Measurements from ENCODE around the gene MIS18BP1.

MIS18BP1 gene

GRCh38 chr14:45201905-45202304, 51.1 kb downstream of the MIS18BP1 start:
- H3K4me3 ChIP-seq (ENCODE audit: low read depth, low read length) = no peak overlapping the region
- H3K27ac ChIP-seq (ENCODE audit: low read depth, low read length) = no peak overlapping the region
- no peak overlapping the region for H3K9ac ChIP-seq (ENCODE audit: low read depth, low read length)
- peaks cover 63% of the 10 kb centered on the region for H3K36me3 ChIP-seq (ENCODE audit: control insufficient read depth, insufficient read depth, low read length)
- no peaks in the 10 kb centered on the region for H3K9me3 ChIP-seq (ENCODE audit: control insufficient read depth, insufficient read depth, low read length)
- H3K27me3 ChIP-seq (ENCODE audit: control insufficient read depth, insufficient read depth, low read length) = no peaks in the 10 kb centered on the region
- H3K4me1 ChIP-seq (ENCODE audit: control insufficient read depth, insufficient read depth, low read length) = no peaks in the 10 kb centered on the region; the same call in 1 of the 2 replicates

- H3K9ac ChIP-seq (ENCODE audit: low read depth, low read length) = no peak overlapping the region
- H3K9me3 ChIP-seq (ENCODE audit: control insufficient read depth, insufficient read depth, low read length) = no peaks in the 10 kb centered on the region
- peaks cover 42% of the 10 kb centered on the region for H3K36me3 ChIP-seq (ENCODE audit: control insufficient read depth, insufficient read depth, low read length)
- H3K4me3 ChIP-seq (ENCODE audit: low read depth, low read length) = no peak overlapping the region
- no peaks in the 10 kb centered on the region; the same call in 1 of the 2 replicates for H3K4me1 ChIP-seq (ENCODE audit: control insufficient read depth, insufficient read depth, low read length)
- no peaks in the 10 kb centered on the region for H3K27me3 ChIP-seq (ENCODE audit: control insufficient read depth, insufficient read depth, low read length)
- no peak overlapping the region for H3K27ac ChIP-seq (ENCODE audit: low read depth, low read length)
Measured at GRCh38 chr14:45199230-45199629, 53.8 kb downstream of the MIS18BP1 start.

- H3K9me3 ChIP-seq (ENCODE audit: control insufficient read depth, insufficient read depth, low read length) = no peaks in the 10 kb centered on the region
- no peak overlapping the region for H3K27ac ChIP-seq (ENCODE audit: low read depth, low read length)
- H3K4me1 ChIP-seq (ENCODE audit: control insufficient read depth, insufficient read depth, low read length) = no peaks in the 10 kb centered on the region; the same call in 1 of the 2 replicates
- H3K9ac ChIP-seq (ENCODE audit: low read depth, low read length) = no peak overlapping the region
- no peaks in the 10 kb centered on the region for H3K27me3 ChIP-seq (ENCODE audit: control insufficient read depth, insufficient read depth, low read length)
- H3K36me3 ChIP-seq (ENCODE audit: control insufficient read depth, insufficient read depth, low read length) = peaks cover 35% of the 10 kb centered on the region
- H3K4me3 ChIP-seq (ENCODE audit: low read depth, low read length) = no peak overlapping the region
Measured at GRCh38 chr14:45198551-45198950, 54.5 kb downstream of the MIS18BP1 start.

DNA sequence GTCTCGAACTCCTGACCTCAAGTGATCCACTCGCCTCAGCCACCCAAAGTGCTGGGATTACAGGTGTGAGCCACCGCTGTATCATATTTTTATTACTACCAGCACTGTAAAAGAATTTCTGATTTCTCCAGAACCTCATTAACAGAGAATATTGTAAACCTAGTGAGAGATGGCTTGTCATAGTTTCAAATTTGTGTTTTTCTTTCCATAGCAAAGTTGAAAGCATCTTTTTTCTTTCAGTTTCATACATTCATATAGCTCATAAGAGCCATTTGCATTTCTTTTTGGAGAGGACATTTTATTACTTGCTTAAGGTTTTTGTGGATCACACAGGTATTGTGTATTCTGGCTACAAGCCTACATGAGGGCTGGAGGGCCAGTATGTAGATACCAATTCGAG, 58.0 kb downstream of the MIS18BP1 start:
- no peaks in the 10 kb centered on the region; the same call in 1 of the 2 replicates for H3K4me1 ChIP-seq (ENCODE audit: control insufficient read depth, insufficient read depth, low read length)
- no peak overlapping the region for H3K9ac ChIP-seq (ENCODE audit: low read depth, low read length)
- peaks cover 16% of the 10 kb centered on the region; the same call in 1 of the 2 replicates for H3K36me3 ChIP-seq (ENCODE audit: control insufficient read depth, insufficient read depth, low read length)
- H3K9me3 ChIP-seq (ENCODE audit: control insufficient read depth, insufficient read depth, low read length) = no peaks in the 10 kb centered on the region
- no peak overlapping the region for H3K4me3 ChIP-seq (ENCODE audit: low read depth, low read length)
- H3K27me3 ChIP-seq (ENCODE audit: control insufficient read depth, insufficient read depth, low read length) = no peaks in the 10 kb centered on the region
- no peak overlapping the region for H3K27ac ChIP-seq (ENCODE audit: low read depth, low read length)

DNA sequence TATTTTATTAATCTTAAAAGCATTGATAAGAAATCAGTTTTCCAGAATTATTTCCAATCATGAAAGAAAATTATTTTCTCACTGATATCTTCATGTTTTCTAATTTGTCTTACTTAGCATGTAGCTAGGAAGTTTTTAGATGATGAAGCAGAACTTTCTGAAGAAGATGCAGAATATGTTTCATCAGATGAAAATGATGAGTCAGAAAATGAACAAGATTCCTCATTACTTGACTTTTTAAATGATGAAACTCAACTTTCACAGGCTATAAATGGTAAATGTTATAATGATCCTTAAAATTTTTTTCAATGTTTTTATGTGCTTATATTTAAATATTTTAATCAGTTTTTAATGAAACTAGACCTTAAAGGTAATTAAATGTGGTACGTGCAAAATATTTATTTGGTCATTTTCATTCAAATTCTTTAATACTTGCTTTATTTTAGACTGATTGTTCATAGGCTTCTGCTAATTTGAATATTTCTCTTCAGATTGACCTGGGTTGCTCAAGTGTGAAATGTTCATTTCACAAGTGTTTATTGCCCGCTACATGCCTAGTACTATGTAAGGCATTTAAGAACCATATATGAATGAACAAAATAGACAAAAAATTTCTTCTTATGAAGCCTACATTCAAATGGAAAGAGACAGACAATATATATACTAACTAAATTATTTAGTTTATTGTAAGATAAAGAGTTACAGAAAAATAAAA, 67.7 kb downstream of the MIS18BP1 start:
- Histone ChIP-seq H3K9ac (ENCODE audit: low read depth, low read length) (no peak overlapping the region), H3K36me3 (ENCODE audit: control insufficient read depth, insufficient read depth, low read length) (peaks cover 41% of the 10 kb centered on the region), H3K27ac (ENCODE audit: low read depth, low read length) (no peak overlapping the region), H3K27me3 (ENCODE audit: control insufficient read depth, insufficient read depth, low read length) (no peaks in the 10 kb centered on the region), H3K4me3 (ENCODE audit: low read depth, low read length) (no peak overlapping the region), H3K4me1 (ENCODE audit: control insufficient read depth, insufficient read depth, low read length) (peaks cover 10% of the 10 kb centered on the region; the same call in 1 of the 2 replicates), H3K9me3 (ENCODE audit: control insufficient read depth, insufficient read depth, low read length) (no peaks in the 10 kb centered on the region)

GRCh38 chr14:45181806-45182205, 71.2 kb downstream of the MIS18BP1 start:
- no peak overlapping the region for H3K4me3 ChIP-seq (ENCODE audit: low read depth, low read length)
- no peak overlapping the region for H3K9ac ChIP-seq (ENCODE audit: low read depth, low read length)
- no peaks in the 10 kb centered on the region for H3K27me3 ChIP-seq (ENCODE audit: control insufficient read depth, insufficient read depth, low read length)
- no peak overlapping the region for H3K27ac ChIP-seq (ENCODE audit: low read depth, low read length)
- H3K4me1 ChIP-seq (ENCODE audit: control insufficient read depth, insufficient read depth, low read length) = peaks cover 10% of the 10 kb centered on the region; the same call in 1 of the 2 replicates
- H3K36me3 ChIP-seq (ENCODE audit: control insufficient read depth, insufficient read depth, low read length) = peaks cover 21% of the 10 kb centered on the region
- H3K9me3 ChIP-seq (ENCODE audit: control insufficient read depth, insufficient read depth, low read length) = no peaks in the 10 kb centered on the region

- H3K36me3 ChIP-seq (ENCODE audit: control insufficient read depth, insufficient read depth, low read length) = peaks cover 21% of the 10 kb centered on the region
- H3K9ac ChIP-seq (ENCODE audit: low read depth, low read length) = no peak overlapping the region
- no peaks in the 10 kb centered on the region for H3K27me3 ChIP-seq (ENCODE audit: control insufficient read depth, insufficient read depth, low read length)
- H3K9me3 ChIP-seq (ENCODE audit: control insufficient read depth, insufficient read depth, low read length) = no peaks in the 10 kb centered on the region
- peak overlapping the region; percentile 27 for H3K27ac ChIP-seq (ENCODE audit: low read depth, low read length)
- H3K4me3 ChIP-seq (ENCODE audit: low read depth, low read length) = no peak overlapping the region
- peaks cover 10% of the 10 kb centered on the region; the same call in 1 of the 2 replicates for H3K4me1 ChIP-seq (ENCODE audit: control insufficient read depth, insufficient read depth, low read length)
Measured at GRCh38 chr14:45181329-45181728, 71.7 kb downstream of the MIS18BP1 start.

GRCh38 chr14:45177076-45177475, 75.9 kb downstream of the MIS18BP1 start:
- Histone ChIP-seq H3K9me3 (ENCODE audit: control insufficient read depth, insufficient read depth, low read length) (no peaks in the 10 kb centered on the region), H3K4me1 (ENCODE audit: control insufficient read depth, insufficient read depth, low read length) (peaks cover 10% of the 10 kb centered on the region; the same call in 1 of the 2 replicates), H3K27me3 (ENCODE audit: control insufficient read depth, insufficient read depth, low read length) (no peaks in the 10 kb centered on the region), H3K36me3 (ENCODE audit: control insufficient read depth, insufficient read depth, low read length) (peaks cover 16% of the 10 kb centered on the region), H3K4me3 (ENCODE audit: low read depth, low read length) (no peak overlapping the region), H3K9ac (ENCODE audit: low read depth, low read length) (no peak overlapping the region), H3K27ac (ENCODE audit: low read depth, low read length) (no peak overlapping the region)

DNA sequence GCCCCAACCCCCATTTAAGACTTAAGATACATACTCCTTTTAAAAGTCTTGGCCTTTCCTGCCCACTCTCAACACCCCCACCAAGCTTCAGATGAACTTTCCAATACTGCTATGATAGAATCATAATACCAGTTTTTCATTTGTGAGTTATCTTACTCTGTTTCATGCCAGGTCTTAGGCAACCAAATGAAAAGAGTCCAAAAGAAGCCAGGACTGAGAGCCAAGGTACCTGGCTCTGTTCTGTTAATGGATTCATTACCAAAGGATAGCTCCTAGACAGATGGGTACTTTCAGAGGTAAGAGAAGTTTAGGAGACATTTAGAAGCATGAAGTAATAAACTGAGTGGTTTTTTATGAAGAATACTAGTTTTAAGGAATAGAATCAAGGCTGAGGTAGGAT, 83.1 kb downstream of the MIS18BP1 start:
- Histone ChIP-seq H3K27me3 (ENCODE audit: control insufficient read depth, insufficient read depth, low read length) (no peaks in the 10 kb centered on the region), H3K9me3 (ENCODE audit: control insufficient read depth, insufficient read depth, low read length) (no peaks in the 10 kb centered on the region), H3K36me3 (ENCODE audit: control insufficient read depth, insufficient read depth, low read length) (peaks cover 32% of the 10 kb centered on the region), H3K4me3 (ENCODE audit: low read depth, low read length) (no peak overlapping the region), H3K4me1 (ENCODE audit: control insufficient read depth, insufficient read depth, low read length) (no peaks in the 10 kb centered on the region), H3K9ac (ENCODE audit: low read depth, low read length) (no peak overlapping the region), H3K27ac (ENCODE audit: low read depth, low read length) (no peak overlapping the region)

GRCh38 chr14:45156067-45156466, 96.9 kb downstream of the MIS18BP1 start:
- Histone ChIP-seq H3K27me3 (ENCODE audit: control insufficient read depth, insufficient read depth, low read length) (no peaks in the 10 kb centered on the region), H3K36me3 (ENCODE audit: control insufficient read depth, insufficient read depth, low read length) (peaks cover 11% of the 10 kb centered on the region), H3K9me3 (ENCODE audit: control insufficient read depth, insufficient read depth, low read length) (no peaks in the 10 kb centered on the region), H3K9ac (ENCODE audit: low read depth, low read length) (no peak overlapping the region), H3K27ac (ENCODE audit: low read depth, low read length) (no peak overlapping the region), H3K4me1 (ENCODE audit: control insufficient read depth, insufficient read depth, low read length) (no peaks in the 10 kb centered on the region), H3K4me3 (ENCODE audit: low read depth, low read length) (no peak overlapping the region)

Measured in HUES48 (cell line).